ENCODE results near the gene KLHL17.

DNA sequence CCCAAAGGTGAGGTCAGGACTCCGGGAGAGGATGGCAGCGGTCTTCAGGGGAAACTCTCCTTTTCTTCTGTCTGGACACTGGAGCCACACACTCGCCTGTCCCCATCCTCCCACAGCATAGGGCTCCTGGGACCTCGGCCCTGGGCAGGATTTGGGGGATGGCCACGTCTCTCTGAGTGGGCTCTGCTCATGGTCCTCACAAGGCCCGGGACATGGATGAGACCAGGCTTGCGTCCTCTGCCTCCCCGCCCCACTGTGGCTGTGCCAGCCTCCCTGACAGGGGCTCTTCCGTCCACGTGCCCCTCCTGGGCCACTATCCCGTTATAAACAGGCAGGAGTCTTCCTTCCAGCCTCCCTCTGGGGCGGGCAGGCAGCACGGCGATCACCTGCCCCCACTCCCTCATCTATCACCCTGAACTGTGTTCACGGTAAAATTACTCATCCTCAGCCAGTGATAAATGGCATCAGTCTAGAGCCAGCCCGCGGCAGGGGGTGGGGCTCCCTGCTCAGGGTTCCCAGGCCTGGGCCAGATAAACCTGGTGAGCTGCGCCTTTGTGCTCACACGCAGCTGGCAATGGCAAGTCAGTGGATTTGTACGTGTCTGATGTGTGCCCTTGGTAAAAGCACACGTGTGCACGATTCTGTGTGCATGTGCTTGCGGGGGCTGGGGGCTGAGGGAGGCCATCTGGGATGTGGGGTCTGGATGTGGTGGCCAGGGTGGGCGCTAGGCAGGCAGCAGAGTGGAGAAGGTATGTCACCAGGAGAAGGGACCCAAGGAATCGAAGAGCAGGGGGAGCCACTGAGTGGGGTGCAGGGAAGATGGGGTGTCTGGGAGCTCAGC is 49.3 kb upstream of the KLHL17 start:
- TF ChIP-seq KAT7 (CRISPR knock-in tag; IDR thresholded peaks at IDR 0.05; ENCODE audit: borderline replicate concordance) (no peak), SRSF3 (IDR thresholded peaks at IDR 0.05; ENCODE audit: insufficient read depth, low read length) (no peak), MAFK (IDR thresholded peaks at IDR 0.05; ENCODE audit: low read length) (no peak), KLF16 (IDR thresholded peaks at IDR 0.05) (no peak), CBX8 (IDR thresholded peaks at IDR 0.05; ENCODE audit: borderline replicate concordance, extremely low read depth, low read depth, low read length, poor library complexity, severe bottlenecking) (no peak)
- TF ChIP-seq, protein P1, sequence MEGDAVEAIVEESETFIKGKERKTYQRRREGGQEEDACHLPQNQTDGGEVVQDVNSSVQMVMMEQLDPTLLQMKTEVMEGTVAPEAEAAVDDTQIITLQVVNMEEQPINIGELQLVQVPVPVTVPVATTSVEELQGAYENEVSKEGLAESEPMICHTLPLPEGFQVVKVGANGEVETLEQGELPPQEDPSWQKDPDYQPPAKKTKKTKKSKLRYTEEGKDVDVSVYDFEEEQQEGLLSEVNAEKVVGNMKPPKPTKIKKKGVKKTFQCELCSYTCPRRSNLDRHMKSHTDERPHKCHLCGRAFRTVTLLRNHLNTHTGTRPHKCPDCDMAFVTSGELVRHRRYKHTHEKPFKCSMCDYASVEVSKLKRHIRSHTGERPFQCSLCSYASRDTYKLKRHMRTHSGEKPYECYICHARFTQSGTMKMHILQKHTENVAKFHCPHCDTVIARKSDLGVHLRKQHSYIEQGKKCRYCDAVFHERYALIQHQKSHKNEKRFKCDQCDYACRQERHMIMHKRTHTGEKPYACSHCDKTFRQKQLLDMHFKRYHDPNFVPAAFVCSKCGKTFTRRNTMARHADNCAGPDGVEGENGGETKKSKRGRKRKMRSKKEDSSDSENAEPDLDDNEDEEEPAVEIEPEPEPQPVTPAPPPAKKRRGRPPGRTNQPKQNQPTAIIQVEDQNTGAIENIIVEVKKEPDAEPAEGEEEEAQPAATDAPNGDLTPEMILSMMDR (IDR thresholded peaks at IDR 0.05 in 2 of 3, conservative IDR thresholded peaks at IDR 0.05 in 1 of 3; ENCODE audit: insufficient read depth in 2 of 3, low read depth in 1 of 3, low read length in 3 of 3): no peak
- TF ChIP-seq, protein P2, sequence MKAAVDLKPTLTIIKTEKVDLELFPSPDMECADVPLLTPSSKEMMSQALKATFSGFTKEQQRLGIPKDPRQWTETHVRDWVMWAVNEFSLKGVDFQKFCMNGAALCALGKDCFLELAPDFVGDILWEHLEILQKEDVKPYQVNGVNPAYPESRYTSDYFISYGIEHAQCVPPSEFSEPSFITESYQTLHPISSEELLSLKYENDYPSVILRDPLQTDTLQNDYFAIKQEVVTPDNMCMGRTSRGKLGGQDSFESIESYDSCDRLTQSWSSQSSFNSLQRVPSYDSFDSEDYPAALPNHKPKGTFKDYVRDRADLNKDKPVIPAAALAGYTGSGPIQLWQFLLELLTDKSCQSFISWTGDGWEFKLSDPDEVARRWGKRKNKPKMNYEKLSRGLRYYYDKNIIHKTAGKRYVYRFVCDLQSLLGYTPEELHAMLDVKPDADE (conservative IDR thresholded peaks at IDR 0.05; ENCODE audit: control insufficient read depth, low read depth, low read length): no peak
